OCI-LY7 (cell line): ENCODE data around the gene MTHFSD. TPM values are rescaled to one million over a fixed set of nuclear protein-coding genes. Genes with fewer than 3 reads are reported as not detected.

ENCODE experiments used
- BruUV-seq: library from RNA; stranded (reverse); fragments of 400-500 nt; replicated peaks from 2 replicates; lab custom pipeline; 2021; lab: Mats Ljungman, UMichigan
- CTCF ChIA-PET: fragments of 300-600 bp; sonication (Branson Sonifier 250); formaldehyde crosslinking; loops from one replicate; lab custom pipeline; 2022; ENCODE audit warnings: antibody characterized with exemption; ENCODE audit not compliant: unreplicated experiment; lab: Charles Lee
- POLR2A ChIA-PET: fragments of 300-600 bp; sonication (Branson Sonifier 250); formaldehyde crosslinking; loops from one replicate; lab custom pipeline; 2022; ENCODE audit warnings: antibody characterized with exemption; lab: Charles Lee
- DNase-seq: peaks from one replicate; pipeline ENCODE4 v3.0.0-alpha.2; 2015; ENCODE audit warnings: low spot score
- H2AFZ ChIP-seq: fragments of 200-600 bp; sonication (generic), shearing (Covaris generic); 2 replicates; pipeline ENCODE4 v1.6.1; 2014; ENCODE audit warnings: mild to moderate bottlenecking, antibody characterized with exemption, low read length, moderate library complexity
- H3K27ac ChIP-seq: fragments of 200-600 bp; sonication (generic); 2 replicates; pipeline ENCODE4 v1.5.1; 2014; ENCODE audit warnings: mixed run types, low read depth, mild to moderate bottlenecking, moderate library complexity, low read length, inconsistent platforms; ENCODE audit not compliant: poor library complexity, severe bottlenecking
- H3K36me3 ChIP-seq: fragments of 200-600 bp; sonication (generic); 2 replicates; pipeline ENCODE4 v1.6.1; 2014; ENCODE audit warnings: mild to moderate bottlenecking, antibody characterized with exemption, low read length, moderate library complexity, mixed read lengths; ENCODE audit not compliant: insufficient read depth
- H3K4me1 ChIP-seq: fragments of 200-600 bp; sonication (generic); 2 replicates; pipeline ENCODE4 v1.5.1; 2014; ENCODE audit warnings: mild to moderate bottlenecking, low read length; ENCODE audit not compliant: insufficient read depth, poor library complexity, severe bottlenecking
- H3K4me2 ChIP-seq: fragments of 200-600 bp; sonication (generic); 2 replicates; pipeline ENCODE4 v1.6.1; 2014; ENCODE audit warnings: mild to moderate bottlenecking, low read length
- H3K4me3 ChIP-seq: fragments of 200-600 bp; sonication (generic); 2 replicates; pipeline ENCODE4 v1.5.1; 2014; ENCODE audit warnings: mild to moderate bottlenecking, low read depth, low read length; ENCODE audit not compliant: poor library complexity, severe bottlenecking
- H3K79me2 ChIP-seq: fragments of 200-600 bp; sonication (generic); 2 replicates; pipeline ENCODE4 v1.6.1; 2016; ENCODE audit warnings: low read depth, mild to moderate bottlenecking, low read length, moderate library complexity, mixed read lengths; ENCODE audit not compliant: insufficient read depth
- H3K9me2 ChIP-seq: fragments of 200-600 bp; sonication (generic); 2 replicates; pipeline ENCODE4 v1.6.1; 2016; ENCODE audit warnings: mild to moderate bottlenecking, low read length, mixed read lengths; ENCODE audit not compliant: insufficient read depth
- H3K9me3 ChIP-seq: fragments of 200-600 bp; sonication (generic); 2 replicates; pipeline ENCODE4 v1.6.1; 2014; ENCODE audit warnings: mild to moderate bottlenecking, mixed run types, low read length, mixed read lengths
- H4K20me1 ChIP-seq: fragments of 200-600 bp; sonication (generic); 2 replicates; pipeline ENCODE4 v1.6.1; 2014; ENCODE audit warnings: mild to moderate bottlenecking, antibody characterized with exemption, low read length, moderate library complexity, mixed read lengths; ENCODE audit not compliant: insufficient read depth
- CTCF ChIP-seq: fragments of 200-600 bp; sonication (generic); conservative IDR thresholded peaks from 2 replicates; pipeline ENCODE4 v1.5.1; 2014; ENCODE audit warnings: mild to moderate bottlenecking, antibody characterized with exemption, low read length, moderate library complexity, mixed read lengths
- EZH2phosphoT487 ChIP-seq: fragments of 200-600 bp; sonication (generic); IDR thresholded peaks from 2 replicates; pipeline ENCODE4 v1.6.1; 2018; ENCODE audit warnings: low read depth, borderline replicate concordance, mild to moderate bottlenecking, mixed run types, antibody characterized with exemption, low read length, moderate library complexity, mixed read lengths
- intact Hi-C: fragments of 100-400 bp; cut with micrococcal nuclease; formaldehyde crosslinking; loops from one replicate; pipeline ENCODE4 v1.10.0; 2022; ENCODE audit not compliant: unreplicated experiment
- total RNA-seq, 2 experiments: library from RNA; depleted of rRNA in 1 of 2; stranded (reverse); fragments of >200 nt in 1 of 2; shearing (Covaris generic) in 1 of 2; gene quantifications; 2 replicates each; pipeline ENCODE4 v1.2.3, GENCODE V29; 2014 to 2022

The MTHFSD gene
- total RNA-seq, 2 experiments from 2014 or later, result 12.2 to 26.0 TPM

- POLR2A ChIA-PET, result no interaction called here
Observed at GRCh38 chr16:86542756-86543750, 12.0 kb downstream of the MTHFSD start.

GRCh38 chr16:86541560-86541959 is 13.5 kb downstream of the MTHFSD start:
- H3K27ac ChIP-seq, result no peak overlapping the region
- no peak overlapping the region for H3K4me3 ChIP-seq
- H3K4me2 ChIP-seq, result no peak overlapping the region
- POLR2A ChIA-PET, result no interaction called here
- H3K36me3 ChIP-seq, result peaks cover 19% of the 10 kb centered on the region
- no peaks in the 10 kb centered on the region for H3K79me2 ChIP-seq
- DNase-seq, result no peak
- H3K9me3 ChIP-seq, result no peaks in the 10 kb centered on the region
- CTCF ChIA-PET, result no interaction called here
- intact Hi-C loops, result no loop called here
- no peaks in the 10 kb centered on the region for H4K20me1 ChIP-seq
- H3K9me2 ChIP-seq, result no peaks in the 10 kb centered on the region
- TF ChIP-seq EZH2phosphoT487 (no peak), CTCF (no peak)
- no TSS peak for BruUV-seq
- peaks cover 14% of the 10 kb centered on the region for H3K4me1 ChIP-seq
- no peak overlapping the region for H2AFZ ChIP-seq

More at GRCh38 chr16:86542756-86543750, 12.0 kb downstream of the MTHFSD start:
- Histone ChIP-seq H3K4me3 (no peak overlapping the region), H2AFZ (no peak overlapping the region), H3K4me1 (peaks cover 14% of the 10 kb centered on the region), H3K27ac (no peak overlapping the region), H3K79me2 (no peaks in the 10 kb centered on the region), H3K36me3 (peaks cover 19% of the 10 kb centered on the region), H3K9me2 (no peaks in the 10 kb centered on the region), H4K20me1 (no peaks in the 10 kb centered on the region), H3K4me2 (no peak overlapping the region), H3K9me3 (no peaks in the 10 kb centered on the region)
- no TSS peak for BruUV-seq
- no peak for DNase-seq
- intact Hi-C loops, result no loop called here
- CTCF ChIA-PET, result no interaction called here
- no peak for TF ChIP-seq CTCF
- no peak for TF ChIP-seq EZH2phosphoT487

- peak; percentile 17 for DNase-seq
- Histone ChIP-seq H3K4me2 (no peak overlapping the region), H3K36me3 (peaks cover 19% of the 10 kb centered on the region), H3K79me2 (no peaks in the 10 kb centered on the region), H3K9me2 (no peaks in the 10 kb centered on the region), H3K27ac (no peak overlapping the region), H4K20me1 (no peaks in the 10 kb centered on the region), H3K4me1 (peaks cover 14% of the 10 kb centered on the region), H3K9me3 (no peaks in the 10 kb centered on the region), H3K4me3 (no peak overlapping the region), H2AFZ (no peak overlapping the region)
- intact Hi-C loops, result no loop called here
- TF ChIP-seq EZH2phosphoT487 (no peak), CTCF (no peak)
- ChIA-PET CTCF (no interaction called here), POLR2A (interaction anchor here (0.5 kb wide), 1 partner anchor 21 kb away, joined by 3 read pairs; no protein-coding TSS in a partner anchor)
- no TSS peak for BruUV-seq
Observed at GRCh38 chr16:86540894-86541293, 14.1 kb downstream of the MTHFSD start.
